SK-N-SH treated with all-trans-retinoic acid at 6 μM for 48 hours (cell line): ENCODE data around the gene PDSS2.

Experiments used
- ATAC-seq: fragments of 200-7000 bp; cut with Tn5 transposase; 3 replicates; pipeline ENCODE4 v1.9.1; 2020; ENCODE audit warnings: mild to moderate bottlenecking, moderate library complexity
- ARNTL ChIP-seq: fragments of 450-650 bp; formaldehyde crosslinking; IDR thresholded peaks from 2 replicates; pipeline ENCODE4 v1.5.0; 2020; ENCODE audit warnings: low read depth, mild to moderate bottlenecking, moderate library complexity, borderline replicate concordance
- BACH2 ChIP-seq: fragments of 250-450 bp; sonication (Bioruptor Pico); IDR thresholded peaks from 2 replicates; pipeline ENCODE4 v1.9.0; 2021; ENCODE audit warnings: mild to moderate bottlenecking, borderline replicate concordance
- CREB5 ChIP-seq: fragments of 250-450 bp; sonication (Bioruptor Pico); IDR thresholded peaks from 2 replicates; pipeline ENCODE4 v1.5.1; 2020; ENCODE audit warnings: low read depth, mild to moderate bottlenecking, moderate library complexity
- CSDC2 ChIP-seq: fragments of 250-450 bp; sonication (Bioruptor Pico); IDR thresholded peaks from 2 replicates; pipeline ENCODE4 v1.5.0; 2020; ENCODE audit warnings: mild to moderate bottlenecking, moderate library complexity
- ESRRG ChIP-seq: fragments of 250-450 bp; sonication (Bioruptor Pico); IDR thresholded peaks from 2 replicates; pipeline ENCODE4 v1.6.1; 2021; ENCODE audit warnings: mild to moderate bottlenecking
- GLIS3 ChIP-seq: fragments of 250-450 bp; sonication (Bioruptor Pico); IDR thresholded peaks from 2 replicates; pipeline ENCODE4 v1.5.0; 2020; ENCODE audit warnings: mild to moderate bottlenecking, moderate library complexity
- ISL1 ChIP-seq: fragments of 250-450 bp; sonication (Bioruptor Pico); IDR thresholded peaks from 2 replicates; pipeline ENCODE4 v2.1.2; 2022; ENCODE audit warnings: mild to moderate bottlenecking, moderate library complexity
- OSR1 ChIP-seq: fragments of 250-450 bp; sonication (Bioruptor Pico); IDR thresholded peaks from 2 replicates; pipeline ENCODE4 v1.8.0; 2022; ENCODE audit warnings: moderate library complexity, mild to moderate bottlenecking, inconsistent platforms
- POU6F1 ChIP-seq: fragments of 250-450 bp; sonication (Bioruptor Pico); IDR thresholded peaks from 2 replicates; pipeline ENCODE4 v1.8.0; 2021; ENCODE audit warnings: low read depth, mild to moderate bottlenecking, moderate library complexity, borderline replicate concordance
- PPARA ChIP-seq: fragments of 250-450 bp; sonication (Bioruptor Pico); IDR thresholded peaks from 2 replicates; pipeline ENCODE4 v1.5.0; 2020; ENCODE audit warnings: mild to moderate bottlenecking, borderline replicate concordance
- RARB ChIP-seq: fragments of 250-450 bp; sonication (Bioruptor Pico); IDR thresholded peaks from 2 replicates; pipeline ENCODE4 v1.8.0; 2021; ENCODE audit warnings: mild to moderate bottlenecking, moderate library complexity
- SNAI2 ChIP-seq: fragments of 250-450 bp; sonication (Bioruptor Pico); IDR thresholded peaks from 2 replicates; pipeline ENCODE4 v1.5.0; 2020; ENCODE audit warnings: mild to moderate bottlenecking, moderate library complexity
- TCF4 ChIP-seq: fragments of 250-450 bp; sonication (Bioruptor Pico); IDR thresholded peaks from 2 replicates; pipeline ENCODE4 v1.8.0; 2021; ENCODE audit warnings: mild to moderate bottlenecking, moderate library complexity, borderline replicate concordance
- TSHZ2 ChIP-seq: fragments of 250-450 bp; sonication (Bioruptor Pico); IDR thresholded peaks from 2 replicates; pipeline ENCODE4 v1.5.0; 2020; ENCODE audit warnings: mild to moderate bottlenecking, moderate library complexity
- ZC3H10 ChIP-seq: fragments of 250-450 bp; sonication (Bioruptor Pico); IDR thresholded peaks from 2 replicates; pipeline ENCODE4 v1.5.1; 2021; ENCODE audit warnings: mild to moderate bottlenecking, moderate library complexity
- ZFP3 ChIP-seq: fragments of 250-450 bp; sonication (Bioruptor Pico); IDR thresholded peaks from 2 replicates; pipeline ENCODE4 v1.5.0; 2020; ENCODE audit warnings: mild to moderate bottlenecking, moderate library complexity
- ZFP30 ChIP-seq: fragments of 450-650 bp; formaldehyde crosslinking; IDR thresholded peaks from 2 replicates; pipeline ENCODE4 v1.5.0; 2022; ENCODE audit warnings: mild to moderate bottlenecking, moderate library complexity
- ZNF565 ChIP-seq: fragments of 450-650 bp; formaldehyde crosslinking; conservative IDR thresholded peaks from 2 replicates; pipeline ENCODE4 v1.5.0; 2020; ENCODE audit warnings: low read depth, mild to moderate bottlenecking, moderate library complexity
- ZNF70 ChIP-seq: fragments of 450-650 bp; formaldehyde crosslinking; IDR thresholded peaks from 2 replicates; pipeline ENCODE4 v1.5.0; 2020; ENCODE audit warnings: mild to moderate bottlenecking, moderate library complexity
- ZNF8 ChIP-seq: fragments of 450-650 bp; formaldehyde crosslinking; IDR thresholded peaks from 2 replicates; pipeline ENCODE4 v1.5.0; 2020; ENCODE audit warnings: mild to moderate bottlenecking, moderate library complexity
- TF ChIP-seq, protein P1 (sequence below): fragments of 250-450 bp; sonication (Bioruptor Pico); IDR thresholded peaks from 2 replicates; pipeline ENCODE4 v1.5.1; 2021; ENCODE audit warnings: mild to moderate bottlenecking, moderate library complexity
- TF ChIP-seq, protein P2 (sequence below): fragments of 250-450 bp; sonication (Bioruptor Pico); IDR thresholded peaks from 2 replicates; pipeline ENCODE4 v1.8.0; 2020; ENCODE audit warnings: mild to moderate bottlenecking, moderate library complexity, borderline replicate concordance

The PDSS2 gene

DNA sequence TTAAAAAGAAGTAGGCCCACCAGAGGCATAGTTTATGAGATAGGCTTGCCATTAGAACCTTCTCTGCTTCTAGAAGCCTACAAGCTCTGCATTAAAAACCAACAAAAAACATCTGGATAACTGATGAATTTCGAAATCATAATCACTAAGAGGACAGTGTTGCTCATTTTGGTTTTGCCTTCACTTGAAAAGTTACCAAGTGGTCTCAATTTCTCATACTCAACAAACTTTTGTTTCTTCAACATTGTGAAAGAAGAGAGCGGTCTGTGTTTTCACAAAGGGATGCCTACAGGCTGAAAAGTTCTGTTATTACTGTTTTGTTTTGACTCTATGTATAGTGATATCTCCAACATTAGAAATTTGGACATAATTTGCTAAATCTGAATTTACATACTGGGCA is 98.9 kb downstream of the PDSS2 start:
- ATAC-seq: no peak

DNA sequence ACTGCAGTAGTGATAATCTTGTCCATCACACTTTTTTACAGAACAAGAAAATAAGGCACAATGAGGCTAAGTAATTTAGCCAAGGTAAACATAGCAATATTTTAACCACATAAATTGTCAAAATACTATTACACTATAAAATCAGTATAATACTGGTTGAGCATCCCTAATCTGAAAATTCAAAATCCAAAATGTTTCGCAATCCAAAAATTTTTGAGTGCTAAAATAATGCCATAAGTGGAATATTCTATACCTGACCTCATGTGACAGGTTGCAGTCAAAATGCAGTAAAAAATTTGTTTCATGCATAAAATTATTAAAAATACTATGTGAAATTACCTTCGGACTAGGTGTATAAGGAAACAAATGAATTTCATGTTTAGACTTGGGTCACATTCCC is 101.5 kb downstream of the PDSS2 start:
- TF ChIP-seq BACH2 (no peak), ZNF8 (CRISPR knock-in tag) (no peak), ISL1 (CRISPR knock-in tag) (no peak), POU6F1 (CRISPR knock-in tag) (no peak), ZNF565 (CRISPR knock-in tag) (no peak), ZNF70 (CRISPR knock-in tag) (no peak), ESRRG (CRISPR knock-in tag) (no peak), OSR1 (CRISPR knock-in tag) (no peak), TSHZ2 (CRISPR knock-in tag) (no peak), ZFP3 (CRISPR knock-in tag) (no peak), PPARA (no peak), GLIS3 (CRISPR knock-in tag) (no peak), ARNTL (CRISPR knock-in tag) (no peak), CREB5 (no peak), ZC3H10 (CRISPR knock-in tag) (no peak)
- TF ChIP-seq, all 23 proteins: peak for 0
- ATAC-seq: no peak

More for the DNA sequence above, 98.9 kb downstream of the PDSS2 start:
- TF ChIP-seq SNAI2 (CRISPR knock-in tag): no peak
- TF ChIP-seq CREB5: no peak
- TF ChIP-seq, protein P1, sequence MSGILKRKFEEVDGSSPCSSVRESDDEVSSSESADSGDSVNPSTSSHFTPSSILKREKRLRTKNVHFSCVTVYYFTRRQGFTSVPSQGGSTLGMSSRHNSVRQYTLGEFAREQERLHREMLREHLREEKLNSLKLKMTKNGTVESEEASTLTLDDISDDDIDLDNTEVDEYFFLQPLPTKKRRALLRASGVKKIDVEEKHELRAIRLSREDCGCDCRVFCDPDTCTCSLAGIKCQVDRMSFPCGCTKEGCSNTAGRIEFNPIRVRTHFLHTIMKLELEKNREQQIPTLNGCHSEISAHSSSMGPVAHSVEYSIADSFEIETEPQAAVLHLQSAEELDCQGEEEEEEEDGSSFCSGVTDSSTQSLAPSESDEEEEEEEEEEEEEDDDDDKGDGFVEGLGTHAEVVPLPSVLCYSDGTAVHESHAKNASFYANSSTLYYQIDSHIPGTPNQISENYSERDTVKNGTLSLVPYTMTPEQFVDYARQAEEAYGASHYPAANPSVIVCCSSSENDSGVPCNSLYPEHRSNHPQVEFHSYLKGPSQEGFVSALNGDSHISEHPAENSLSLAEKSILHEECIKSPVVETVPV (CRISPR knock-in tag): no peak
- no peak for TF ChIP-seq ZNF565 (CRISPR knock-in tag)
- TF ChIP-seq CSDC2 (CRISPR knock-in tag): no peak
- TF ChIP-seq TCF4 (CRISPR knock-in tag): no peak
- no peak for TF ChIP-seq ZC3H10 (CRISPR knock-in tag)
- no peak for TF ChIP-seq PPARA
- no peak for TF ChIP-seq ZFP30 (CRISPR knock-in tag)
- TF ChIP-seq ARNTL (CRISPR knock-in tag): no peak

GRCh38 chr6:107357031-107357430 is 102.3 kb downstream of the PDSS2 start:
- ATAC-seq: no peak
- no peak for TF ChIP-seq TCF4 (CRISPR knock-in tag)
- TF ChIP-seq ESRRG (CRISPR knock-in tag): no peak
- no peak for TF ChIP-seq RARB
- TF ChIP-seq, protein P2, sequence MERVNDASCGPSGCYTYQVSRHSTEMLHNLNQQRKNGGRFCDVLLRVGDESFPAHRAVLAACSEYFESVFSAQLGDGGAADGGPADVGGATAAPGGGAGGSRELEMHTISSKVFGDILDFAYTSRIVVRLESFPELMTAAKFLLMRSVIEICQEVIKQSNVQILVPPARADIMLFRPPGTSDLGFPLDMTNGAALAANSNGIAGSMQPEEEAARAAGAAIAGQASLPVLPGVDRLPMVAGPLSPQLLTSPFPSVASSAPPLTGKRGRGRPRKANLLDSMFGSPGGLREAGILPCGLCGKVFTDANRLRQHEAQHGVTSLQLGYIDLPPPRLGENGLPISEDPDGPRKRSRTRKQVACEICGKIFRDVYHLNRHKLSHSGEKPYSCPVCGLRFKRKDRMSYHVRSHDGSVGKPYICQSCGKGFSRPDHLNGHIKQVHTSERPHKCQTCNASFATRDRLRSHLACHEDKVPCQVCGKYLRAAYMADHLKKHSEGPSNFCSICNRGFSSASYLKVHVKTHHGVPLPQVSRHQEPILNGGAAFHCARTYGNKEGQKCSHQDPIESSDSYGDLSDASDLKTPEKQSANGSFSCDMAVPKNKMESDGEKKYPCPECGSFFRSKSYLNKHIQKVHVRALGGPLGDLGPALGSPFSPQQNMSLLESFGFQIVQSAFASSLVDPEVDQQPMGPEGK (CRISPR knock-in tag): no peak
- TF ChIP-seq CSDC2 (CRISPR knock-in tag): no peak
- TF ChIP-seq ZC3H10 (CRISPR knock-in tag): no peak
- TF ChIP-seq PPARA: no peak
- TF ChIP-seq CREB5: no peak
- TF ChIP-seq POU6F1 (CRISPR knock-in tag): no peak
- TF ChIP-seq SNAI2 (CRISPR knock-in tag): no peak
- TF ChIP-seq, protein P1 (CRISPR knock-in tag): no peak
- TF ChIP-seq ZNF70 (CRISPR knock-in tag): no peak
- TF ChIP-seq BACH2: no peak
- TF ChIP-seq ZNF8 (CRISPR knock-in tag): no peak
